Effector memory CD4-positive, alpha-beta T cell (primary cell): ENCODE data around the gene ZIC2.

Experiments
- DNase-seq, 3 donors: peaks; one replicate each; pipeline ENCODE4 v3.0.0-alpha.2; 2020
- H3K27ac ChIP-seq: 2 replicates; pipeline ENCODE4 v1.7.0; 2013; ENCODE audit warnings: mild to moderate bottlenecking, low read length, moderate library complexity; ENCODE audit not compliant: insufficient read depth, poor library complexity, severe bottlenecking
- H3K27me3 ChIP-seq: replicated peaks from 2 replicates; pipeline ENCODE4 v1.7.0; 2013; ENCODE audit warnings: mild to moderate bottlenecking, low read length; ENCODE audit not compliant: insufficient read depth, control insufficient read depth, poor library complexity, severe bottlenecking
- H3K36me3 ChIP-seq: 2 replicates; pipeline ENCODE4 v1.7.0; 2013; ENCODE audit warnings: mild to moderate bottlenecking, low read length, moderate library complexity; ENCODE audit not compliant: control insufficient read depth, insufficient read depth
- H3K4me1 ChIP-seq: 2 replicates; pipeline ENCODE4 v1.7.0; 2013; ENCODE audit warnings: low read length, mild to moderate bottlenecking; ENCODE audit not compliant: control insufficient read depth, insufficient read depth, poor library complexity, severe bottlenecking
- H3K4me3 ChIP-seq: 2 replicates; pipeline ENCODE4 v1.7.0; 2013; ENCODE audit warnings: low read length, low read depth, mild to moderate bottlenecking; ENCODE audit not compliant: insufficient read depth, poor library complexity, severe bottlenecking
- H3K9me3 ChIP-seq: 2 replicates; pipeline ENCODE4 v1.7.0; 2013; ENCODE audit warnings: mild to moderate bottlenecking, low read length, moderate library complexity; ENCODE audit not compliant: control insufficient read depth

ZIC2 gene

GRCh38 chr13:99986741-99987140 lies 5.2 kb downstream of the ZIC2 start:
- H3K4me3 ChIP-seq, result no peak overlapping the region
- peaks cover 20% of the 10 kb centered on the region for H3K9me3 ChIP-seq
- peaks cover 96% of the 10 kb centered on the region for H3K27me3 ChIP-seq
- no peak for DNase-seq
- H3K27ac ChIP-seq, result no peak overlapping the region
- no peaks in the 10 kb centered on the region for H3K36me3 ChIP-seq
- H3K4me1 ChIP-seq, result peaks cover 27% of the 10 kb centered on the region

DNA sequence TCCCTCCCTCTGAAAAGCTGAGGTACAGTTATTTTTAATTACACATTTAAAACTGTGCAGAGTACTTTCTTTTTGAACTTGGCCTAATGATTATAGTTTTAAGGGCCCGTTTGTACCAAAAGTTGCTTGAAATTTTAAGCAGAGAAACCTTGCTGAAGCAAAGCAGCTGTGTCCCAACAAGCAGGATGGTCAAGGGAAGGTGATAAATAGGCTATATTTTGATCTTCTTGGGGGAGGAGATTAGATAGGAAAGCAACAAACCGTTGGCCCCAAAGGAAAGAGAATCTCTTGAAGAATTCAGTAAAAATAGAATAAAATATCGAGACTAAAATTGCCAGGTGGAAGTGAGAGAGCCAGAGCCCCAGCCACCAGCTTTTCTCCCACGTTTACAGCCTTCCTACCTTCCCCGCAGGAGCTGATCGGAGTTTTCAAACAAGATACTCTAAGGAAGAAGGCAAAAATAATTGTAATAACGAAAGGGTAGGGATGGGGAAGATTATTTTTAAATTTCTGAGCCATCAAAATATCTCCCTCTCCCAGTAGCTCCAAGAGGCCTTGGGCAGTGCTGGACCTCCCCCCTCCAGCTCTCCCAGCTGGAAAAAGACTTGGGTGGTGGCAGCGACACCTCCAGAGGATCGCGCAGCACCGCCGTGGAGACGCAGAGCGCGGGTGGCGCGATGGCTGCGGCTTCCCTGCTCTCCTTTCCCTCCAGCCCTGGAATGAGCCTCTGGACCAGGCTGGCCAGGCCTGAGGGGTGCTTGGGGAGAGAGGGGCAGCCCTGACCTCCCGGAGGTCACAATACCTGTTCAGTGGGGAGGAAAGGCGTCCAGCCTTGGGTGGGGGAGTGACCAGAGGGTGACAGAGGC lies 5.8 kb downstream of the ZIC2 start:
- Histone ChIP-seq H3K36me3 (no peaks in the 10 kb centered on the region), H3K27me3 (peaks cover 98% of the 10 kb centered on the region), H3K9me3 (peaks cover 20% of the 10 kb centered on the region), H3K4me1 (peaks cover 22% of the 10 kb centered on the region), H3K4me3 (no peak overlapping the region), H3K27ac (no peak overlapping the region)
- DNase-seq, result no peak

- Histone ChIP-seq H3K36me3 (no peaks in the 10 kb centered on the region), H3K27ac (no peak overlapping the region), H3K4me1 (peaks cover 19% of the 10 kb centered on the region), H3K27me3 (peaks cover 98% of the 10 kb centered on the region), H3K4me3 (no peak overlapping the region), H3K9me3 (peaks cover 11% of the 10 kb centered on the region)
- DNase-seq, result no peak
Measured at GRCh38 chr13:99988529-99989275, 7.1 kb downstream of the ZIC2 start.

- H3K4me1 ChIP-seq, result peaks cover 19% of the 10 kb centered on the region
- no peak overlapping the region for H3K27ac ChIP-seq
- H3K4me3 ChIP-seq, result no peak overlapping the region
- H3K36me3 ChIP-seq, result no peaks in the 10 kb centered on the region
- peaks cover 7% of the 10 kb centered on the region for H3K9me3 ChIP-seq
- DNase-seq, result no peak
- H3K27me3 ChIP-seq, result peaks cover 98% of the 10 kb centered on the region
Measured at GRCh38 chr13:99989276-99990125, 7.9 kb downstream of the ZIC2 start.

DNA sequence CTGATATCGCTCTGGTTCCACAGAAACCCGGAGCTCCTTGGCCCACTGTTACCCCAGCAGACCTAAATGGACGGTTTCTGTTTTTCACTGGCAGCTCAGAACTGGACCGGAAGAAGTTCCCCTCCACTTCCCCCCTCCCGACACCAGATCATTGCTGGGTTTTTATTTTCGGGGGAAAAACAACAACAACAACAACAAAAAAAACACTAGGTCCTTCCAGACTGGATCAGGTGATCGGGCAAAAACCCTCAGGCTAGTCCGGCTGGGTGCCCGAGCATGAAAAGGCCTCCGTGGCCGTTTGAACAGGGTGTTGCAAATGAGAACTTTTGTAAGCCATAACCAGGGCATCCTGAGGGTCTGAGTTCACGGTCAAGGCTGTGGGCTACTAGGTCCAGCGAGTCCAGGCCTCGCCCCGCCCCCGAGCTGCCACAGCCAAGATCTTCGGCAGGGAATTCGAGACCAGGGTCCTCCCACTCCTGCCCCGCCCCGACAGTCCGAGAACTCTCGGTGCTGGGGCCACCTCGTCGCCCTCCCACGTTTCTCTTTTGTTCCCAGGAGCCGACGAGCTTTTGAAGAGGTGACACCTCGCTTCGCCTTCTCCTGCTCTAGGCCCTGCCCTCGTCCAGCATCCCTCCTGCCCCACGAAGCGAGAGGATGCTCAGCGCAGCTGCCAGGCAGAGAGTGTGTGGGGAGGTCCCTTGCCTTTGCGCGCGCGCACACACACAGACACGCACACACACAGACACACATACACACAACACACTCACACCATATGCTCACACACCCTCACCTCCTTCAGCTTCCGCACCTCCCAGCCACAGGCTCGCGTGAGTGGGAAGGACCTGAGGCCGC lies 8.8 kb downstream of the ZIC2 start:
- peaks cover 19% of the 10 kb centered on the region for H3K4me1 ChIP-seq
- no peak overlapping the region for H3K27ac ChIP-seq
- H3K27me3 ChIP-seq, result peaks cover 99% of the 10 kb centered on the region
- H3K4me3 ChIP-seq, result no peak overlapping the region
- H3K36me3 ChIP-seq, result no peaks in the 10 kb centered on the region
- DNase-seq, result no peak
- peaks cover 3% of the 10 kb centered on the region for H3K9me3 ChIP-seq

DNA sequence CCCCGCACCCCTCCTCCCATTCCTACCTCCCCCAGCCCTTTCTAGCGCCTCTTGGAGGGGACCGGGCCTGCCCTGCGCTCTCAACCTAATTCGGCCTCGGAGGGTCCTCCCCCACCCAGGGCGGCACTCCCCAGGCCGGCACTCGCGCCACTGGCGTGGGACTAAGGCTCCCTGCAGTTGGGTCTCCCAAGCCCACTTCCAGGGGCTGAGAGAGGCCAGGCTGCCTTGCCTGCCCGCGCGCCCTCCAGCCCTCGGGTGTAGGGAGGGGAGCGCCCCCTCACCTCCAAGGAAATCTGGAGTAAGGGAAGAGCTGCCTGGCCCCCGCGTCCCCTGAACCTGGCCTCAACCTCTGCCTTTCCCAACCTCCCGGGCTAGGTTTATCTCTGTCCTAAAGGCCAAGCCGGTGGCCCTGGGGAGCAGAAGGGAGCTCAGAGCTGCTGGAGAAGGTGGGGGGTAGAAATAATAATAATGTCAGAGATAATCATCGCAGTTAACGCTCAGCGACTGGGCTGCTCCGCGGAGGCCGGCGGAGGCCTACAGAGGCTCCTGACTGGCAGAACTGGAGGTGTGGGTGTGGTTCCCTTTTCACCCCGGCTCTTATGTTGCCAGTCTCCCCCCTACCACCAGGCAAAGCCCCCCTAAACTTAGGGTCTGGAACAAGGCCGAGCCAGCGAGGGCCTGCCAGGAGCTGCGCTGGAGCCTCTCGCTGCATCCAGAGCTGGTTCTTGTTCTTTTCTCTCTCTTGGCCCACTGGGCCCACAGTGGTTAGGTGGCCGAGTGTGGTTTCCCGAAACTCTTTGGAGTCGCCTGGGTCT lies 9.6 kb downstream of the ZIC2 start:
- DNase-seq, result no peak
- Histone ChIP-seq H3K4me1 (peaks cover 19% of the 10 kb centered on the region), H3K27ac (no peak overlapping the region), H3K27me3 (peaks cover 100% of the 10 kb centered on the region), H3K9me3 (peaks cover 3% of the 10 kb centered on the region), H3K4me3 (no peak overlapping the region), H3K36me3 (no peaks in the 10 kb centered on the region)

GRCh38 chr13:99991828-99992775 lies 10.5 kb downstream of the ZIC2 start:
- peaks cover 19% of the 10 kb centered on the region for H3K4me1 ChIP-seq
- H3K36me3 ChIP-seq, result no peaks in the 10 kb centered on the region
- peaks cover 100% of the 10 kb centered on the region for H3K27me3 ChIP-seq
- H3K9me3 ChIP-seq, result peaks cover 3% of the 10 kb centered on the region
- H3K4me3 ChIP-seq, result no peak overlapping the region
- no peak overlapping the region for H3K27ac ChIP-seq
- no peak for DNase-seq

DNA sequence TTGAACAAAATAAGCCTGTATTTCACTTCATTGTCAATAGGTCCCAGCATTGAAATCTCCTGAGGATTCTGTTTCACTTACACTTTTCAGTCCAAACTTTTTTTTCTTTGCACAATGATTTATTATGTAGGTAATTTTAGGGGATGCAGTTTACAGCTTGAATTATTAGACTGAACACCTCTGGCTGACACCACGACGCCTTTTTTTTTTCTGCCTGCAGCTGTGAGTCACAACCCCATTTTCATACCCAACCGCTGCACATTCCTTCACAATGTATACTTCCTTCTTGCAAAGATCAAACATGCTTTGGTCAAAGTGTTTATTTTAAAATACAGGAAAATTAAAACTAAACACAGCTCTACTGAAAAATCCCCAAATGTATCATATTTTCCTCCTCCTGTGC lies 11.4 kb downstream of the ZIC2 start:
- no peak overlapping the region for H3K27ac ChIP-seq
- no peak for DNase-seq
- H3K9me3 ChIP-seq, result peaks cover 3% of the 10 kb centered on the region
- H3K4me1 ChIP-seq, result peaks cover 19% of the 10 kb centered on the region
- H3K4me3 ChIP-seq, result no peak overlapping the region
- H3K27me3 ChIP-seq, result peaks cover 100% of the 10 kb centered on the region
- H3K36me3 ChIP-seq, result no peaks in the 10 kb centered on the region
